NCI-H146 (cell line): ENCODE measurements around the gene SLC44A4.

Experiments used
- DNase-seq: peaks from one replicate; lab custom pipeline; 2025; lab: John Stamatoyannopoulos, UW

Gene SLC44A4

GRCh38 chr6:31901415-31901952 lies 22.7 kb upstream of the SLC44A4 start:
- peak; percentile 67 for DNase-seq

DNA sequence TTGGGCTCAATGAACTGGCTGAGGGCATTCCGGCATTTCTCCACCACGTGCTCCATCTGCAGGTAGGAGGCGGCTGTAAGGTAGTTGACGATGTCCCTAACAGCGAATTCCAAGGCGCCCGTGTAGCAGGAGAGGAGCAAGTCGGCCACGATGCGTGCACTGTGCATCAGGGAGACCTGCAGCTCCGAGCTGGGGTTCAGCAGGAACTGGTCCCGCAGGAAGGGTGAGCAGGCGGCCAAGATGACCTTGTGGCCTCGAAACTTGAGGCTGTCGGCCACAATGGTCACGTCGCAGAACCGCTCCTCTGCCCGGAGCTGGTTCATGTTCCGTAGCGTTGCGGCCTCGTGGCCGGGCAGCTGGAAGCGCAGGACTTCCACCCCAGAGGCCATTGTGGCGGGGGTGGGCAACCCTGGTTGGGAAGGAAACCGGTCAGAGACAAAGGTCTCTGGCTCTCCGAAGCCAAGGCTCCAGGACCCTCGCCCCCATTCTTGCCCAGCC lies 22.2 kb upstream of the SLC44A4 start:
- no peak for DNase-seq

- no peak for DNase-seq
These were observed 21.3 kb upstream of the SLC44A4 start for GRCh38 chr6:31899882-31900722.

GRCh38 chr6:31899215-31899614 lies 20.4 kb upstream of the SLC44A4 start:
- DNase-seq, result no peak

GRCh38 chr6:31898383-31899011 lies 19.7 kb upstream of the SLC44A4 start:
- peak; percentile 67 for DNase-seq

DNA sequence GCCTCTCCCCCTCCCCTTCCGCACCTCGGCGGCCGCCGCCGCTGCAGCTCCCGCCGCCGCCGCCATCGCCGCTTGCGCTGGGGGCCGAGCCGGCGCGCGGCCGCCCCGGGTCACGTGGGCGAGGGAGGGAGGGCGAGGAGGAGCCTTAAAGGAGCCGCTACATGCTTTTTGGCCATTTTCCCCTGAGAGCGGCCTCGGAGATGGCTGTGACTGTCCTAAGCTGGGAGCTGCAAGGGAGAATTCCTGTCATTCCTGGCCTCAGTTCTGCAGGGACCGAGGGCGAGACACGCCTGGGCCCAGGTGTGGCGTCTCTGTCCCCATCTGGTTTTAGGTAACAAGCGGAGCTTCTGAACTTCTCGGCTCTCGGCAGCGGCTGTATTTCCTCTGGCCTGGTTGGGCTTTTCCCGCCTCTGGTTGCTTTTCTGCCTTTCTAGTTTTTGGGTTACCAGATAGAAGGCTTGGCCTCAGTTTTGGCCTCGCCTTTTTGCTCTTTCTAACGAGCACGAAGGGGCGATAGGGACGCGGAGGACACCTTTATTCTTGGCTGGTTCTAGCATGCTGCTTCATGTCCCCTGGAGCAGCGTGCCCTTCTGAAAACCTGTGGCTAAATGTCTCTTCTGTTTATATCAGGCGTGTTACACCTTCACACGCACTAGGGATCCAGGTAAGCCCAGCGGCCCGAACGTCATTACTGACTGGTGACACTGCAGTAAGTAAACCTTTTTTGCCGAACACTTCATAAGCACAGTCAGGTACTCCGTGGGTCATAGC lies 19.0 kb upstream of the SLC44A4 start, which contains the start of gene EHMT2:
EHMT2 (minus strand) TSS at position 87 of the 771 bp plus-strand sequence; CDS start at position 66, 21 bp downstream.
- peak; percentile 77 for DNase-seq

- no peak for DNase-seq
These were observed 18.2 kb upstream of the SLC44A4 start for GRCh38 chr6:31896856-31897611.

DNA sequence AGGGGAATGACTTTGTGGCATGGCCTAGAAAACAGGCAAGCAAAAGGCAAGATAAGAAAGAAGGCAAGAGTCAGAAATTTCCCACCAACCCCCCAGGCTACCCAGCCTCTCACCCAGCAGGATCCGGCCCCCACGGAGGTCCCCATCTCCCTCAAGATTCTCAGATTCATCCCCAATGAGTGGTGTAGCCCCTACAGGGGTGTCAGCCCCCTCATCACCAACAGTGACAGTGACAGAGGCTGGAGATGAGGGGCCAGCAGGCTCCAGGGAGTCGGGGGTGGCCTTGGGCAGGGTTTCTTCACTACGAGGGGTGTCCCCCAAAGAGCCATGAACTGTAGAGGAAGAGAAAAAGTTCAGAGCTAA lies 17.7 kb upstream of the SLC44A4 start:
- DNase-seq, result no peak

DNA sequence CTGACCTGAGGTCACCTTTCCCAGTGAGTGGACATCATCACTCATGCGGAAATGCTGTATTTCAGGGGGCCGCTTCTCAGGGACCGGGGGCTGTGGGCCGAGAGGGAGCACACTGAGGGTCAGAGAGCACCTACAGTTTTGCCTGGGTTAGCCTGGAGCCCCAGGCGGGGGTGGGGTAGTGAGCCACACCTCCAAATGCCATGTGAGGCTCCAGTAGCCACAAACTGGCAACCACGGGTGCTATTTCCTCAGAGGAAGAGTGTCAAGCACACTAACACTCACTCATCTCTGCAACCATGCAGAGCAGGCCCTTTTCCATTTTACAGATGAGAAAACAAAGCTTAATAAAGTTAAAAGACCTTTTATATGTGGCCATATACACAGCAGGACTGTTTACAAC lies 14.0 kb upstream of the SLC44A4 start:
- DNase-seq, result no peak

GRCh38 chr6:31889331-31889972 lies 10.7 kb upstream of the SLC44A4 start:
- DNase-seq, result no peak

GRCh38 chr6:31888276-31889258 lies 9.8 kb upstream of the SLC44A4 start:
- no peak for DNase-seq

DNA sequence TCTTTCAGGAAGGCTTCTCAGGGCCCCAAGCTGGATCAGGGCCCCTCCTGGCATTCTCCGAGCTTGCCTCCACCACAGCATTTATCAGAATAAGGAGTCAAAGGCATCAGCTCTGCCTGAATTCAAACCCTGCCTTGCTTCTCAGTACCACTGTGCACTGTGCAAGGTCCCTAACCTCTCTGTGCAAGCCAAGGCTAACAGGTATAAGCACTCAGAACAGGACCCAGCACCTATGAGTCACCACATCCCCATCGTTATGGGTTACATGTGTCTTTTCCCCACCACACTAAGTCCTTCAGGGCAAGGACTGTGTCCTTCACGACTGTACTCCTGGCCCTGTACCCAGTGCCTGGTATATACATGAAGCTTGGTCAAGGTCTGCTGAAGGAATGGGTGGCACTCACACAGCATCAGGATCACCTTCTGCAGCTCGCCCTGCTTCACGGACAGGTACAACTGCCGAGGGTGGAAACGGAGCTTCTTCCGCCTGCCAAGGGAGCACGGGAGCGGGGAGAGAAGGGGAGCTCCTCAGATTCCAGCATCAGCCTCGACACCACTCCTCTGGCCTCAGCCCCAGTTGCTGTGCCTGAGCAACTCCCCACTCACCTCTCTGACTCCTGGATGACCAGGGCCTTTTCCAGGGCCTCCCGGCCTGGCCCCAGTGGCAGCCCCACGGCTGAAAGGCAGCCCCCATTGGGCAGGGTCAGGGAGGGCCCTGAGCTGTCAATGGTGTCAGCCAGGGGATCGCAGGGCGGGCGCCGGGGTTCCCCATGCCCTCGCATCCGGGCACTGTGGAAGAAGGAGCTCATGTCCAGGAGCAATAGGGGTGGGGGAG lies 8.6 kb upstream of the SLC44A4 start:
- no peak for DNase-seq

GRCh38 chr6:31886541-31886991 lies 7.8 kb upstream of the SLC44A4 start:
- DNase-seq, result no peak

- no peak for DNase-seq
These were observed 5.8 kb upstream of the SLC44A4 start for GRCh38 chr6:31884528-31885035.

DNA sequence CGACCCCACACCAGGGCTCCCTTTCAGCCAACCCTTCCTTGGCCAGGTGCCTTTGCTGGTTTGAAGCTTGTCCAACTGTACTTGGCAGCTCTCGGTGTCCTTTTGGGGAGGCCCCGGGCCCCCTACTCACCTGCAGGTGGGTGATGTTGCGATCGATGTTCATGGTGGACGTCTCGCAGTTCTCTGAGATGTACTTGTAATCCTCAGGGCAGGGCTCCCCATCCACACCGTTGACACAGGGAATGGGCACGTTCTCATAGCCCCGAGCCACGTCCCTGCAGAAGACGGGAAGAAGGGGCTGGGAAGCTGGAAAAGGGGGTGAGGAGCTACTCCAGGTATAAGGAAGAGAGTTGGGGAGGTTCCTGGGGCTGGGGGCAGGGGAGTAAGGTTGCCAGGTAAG lies 4.9 kb upstream of the SLC44A4 start:
- no peak for DNase-seq

DNA sequence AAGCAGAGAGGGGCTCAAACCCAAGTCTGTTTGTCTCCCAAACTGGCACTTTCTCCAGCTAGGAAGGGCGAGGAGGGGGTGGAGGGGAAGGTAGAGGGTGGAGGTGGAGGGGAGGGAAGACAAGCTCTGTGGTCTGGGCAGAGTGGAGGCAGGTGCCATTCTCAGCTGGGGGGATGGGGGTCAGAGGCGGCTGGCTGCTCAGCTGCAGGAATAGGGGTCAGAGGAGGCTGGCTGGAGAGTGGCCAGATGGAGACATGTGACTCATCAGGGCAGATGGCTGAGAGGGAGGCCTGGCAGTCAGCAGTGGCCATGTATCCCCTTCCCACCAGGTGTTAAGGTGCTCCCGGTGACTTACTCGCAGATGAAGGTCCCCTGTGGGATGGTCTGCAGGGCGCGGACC lies 3.5 kb upstream of the SLC44A4 start:
- DNase-seq, result no peak

DNA sequence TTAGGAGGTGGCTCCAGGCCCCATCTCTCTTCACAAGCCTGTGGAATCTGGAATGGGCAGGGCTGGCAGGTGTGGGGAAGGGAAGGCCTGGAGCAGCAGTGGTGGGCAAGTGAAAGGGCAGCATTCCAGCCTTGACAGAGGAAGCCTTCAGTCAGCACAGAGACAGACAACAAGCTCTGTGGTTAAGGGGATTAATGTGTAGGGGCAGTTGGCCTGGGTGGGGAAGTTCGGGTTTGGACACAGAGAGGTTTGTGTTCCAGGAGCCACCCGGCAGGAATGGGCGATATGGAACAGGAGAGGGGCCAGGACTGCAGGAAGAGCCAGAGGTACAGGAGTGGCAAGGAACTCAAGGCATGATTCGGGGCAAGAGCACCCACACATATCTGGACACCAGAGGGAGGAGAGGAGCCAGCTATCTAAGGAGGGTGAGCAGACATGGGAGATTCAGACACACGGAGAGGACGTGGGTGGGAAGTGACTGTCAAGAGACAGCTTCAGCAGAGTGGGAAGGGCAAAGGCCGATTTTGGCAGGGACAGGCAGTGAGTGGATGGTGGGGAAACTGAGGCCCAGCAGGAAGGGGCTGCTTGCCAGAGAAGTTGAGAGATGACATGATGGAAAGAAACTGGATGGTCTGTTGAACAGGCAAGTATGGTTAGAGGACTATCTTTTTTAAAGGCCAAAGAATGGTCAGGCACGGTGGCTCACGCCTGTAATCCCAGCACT lies 2.5 kb upstream of the SLC44A4 start:
- DNase-seq, result no peak

GRCh38 chr6:31880616-31881015 lies 1.8 kb upstream of the SLC44A4 start:
- no peak for DNase-seq
